NCI-H524 treated with DMSO at 0.1 percent for 48 hours (cell line): ENCODE data around the gene IL10RB.

ENCODE experiments used
- DNase-seq: peaks from one replicate; lab custom pipeline; 2025; lab: John Stamatoyannopoulos, UW

The IL10RB gene

GRCh38 chr21:33332143-33332542, 66.0 kb downstream of the IL10RB start:
- no peak for DNase-seq

DNA sequence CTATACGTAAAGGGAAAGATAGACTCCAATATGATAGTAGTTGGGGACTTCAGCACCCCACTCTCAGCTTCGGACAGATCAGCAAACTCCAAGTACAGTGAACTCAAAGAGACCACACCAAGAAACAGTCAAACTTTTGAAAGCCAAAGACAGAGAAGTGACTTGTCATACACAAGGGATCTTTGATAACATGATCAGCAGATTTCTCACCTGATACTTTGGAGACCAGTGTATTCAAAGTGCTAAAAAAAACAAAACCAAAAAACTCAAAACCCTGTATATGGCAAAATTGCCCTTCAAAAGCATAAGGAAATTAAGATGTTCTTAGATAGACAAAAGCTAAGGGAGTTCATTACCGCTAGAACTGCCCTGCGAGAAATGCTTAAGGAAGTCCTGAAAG, 68.0 kb downstream of the IL10RB start:
- no peak for DNase-seq

- no peak for DNase-seq
Observed at GRCh38 chr21:33334824-33335223, 68.7 kb downstream of the IL10RB start.

DNA sequence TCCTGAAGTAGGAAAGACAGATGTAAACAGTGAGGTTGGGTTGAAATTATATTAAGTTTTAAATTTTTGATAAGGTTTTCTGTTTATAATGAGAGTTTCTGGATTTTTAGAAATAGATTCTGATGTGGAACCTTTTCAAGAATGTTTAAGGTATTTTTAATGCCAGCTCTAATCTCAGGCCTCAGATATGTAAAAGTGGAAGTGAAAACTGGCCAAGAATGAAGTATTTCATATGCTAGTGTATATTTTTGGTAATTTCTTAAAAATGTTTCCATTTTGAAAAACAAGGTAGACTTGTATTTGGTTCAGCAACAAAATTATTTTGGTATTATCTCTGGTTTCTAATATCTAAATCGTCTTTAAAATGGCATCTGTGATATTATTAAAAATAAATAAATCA, 73.0 kb downstream of the IL10RB start:
- no peak for DNase-seq

GRCh38 chr21:33339918-33340317, 73.8 kb downstream of the IL10RB start:
- DNase-seq: no peak

GRCh38 chr21:33345751-33346238, 79.6 kb downstream of the IL10RB start:
- no peak for DNase-seq
